Karpas-422 (cell line): ENCODE measurements around the gene SEMA4C. TPM values are rescaled to one million over a fixed set of nuclear protein-coding genes. Genes with fewer than 3 reads are reported as not detected.

Experiments used
- DNase-seq: peaks from one replicate; pipeline ENCODE4 v3.0.0-alpha.2; 2015
- H2AFZ ChIP-seq: fragments of 200-600 bp; sonication (generic); 2 replicates; pipeline ENCODE4 v1.6.1; 2014; ENCODE audit warnings: antibody characterized with exemption, low read length, mixed read lengths
- H3K27ac ChIP-seq: fragments of 200-600 bp; sonication (generic); 2 replicates; pipeline ENCODE4 v1.5.1; 2014; ENCODE audit warnings: mild to moderate bottlenecking, low read length, moderate library complexity
- H3K27me3 ChIP-seq: fragments of 200-600 bp; sonication (generic); 2 replicates; pipeline ENCODE4 v1.6.1; 2014; ENCODE audit warnings: low read length, mixed read lengths
- H3K36me3 ChIP-seq: fragments of 200-600 bp; sonication (generic); 2 replicates; pipeline ENCODE4 v1.6.1; 2014; ENCODE audit warnings: low read length, mixed read lengths; ENCODE audit not compliant: insufficient read depth
- H3K4me1 ChIP-seq: fragments of 200-600 bp; sonication (generic); 2 replicates; pipeline ENCODE4 v1.6.1; 2014; ENCODE audit warnings: mild to moderate bottlenecking, low read length, mixed read lengths
- H3K4me2 ChIP-seq: fragments of 200-600 bp; sonication (generic); 2 replicates; pipeline ENCODE4 v1.6.1; 2014; ENCODE audit warnings: low read length, low read depth, mild to moderate bottlenecking; ENCODE audit not compliant: poor library complexity, severe bottlenecking
- H3K4me3 ChIP-seq: fragments of 200-600 bp; sonication (generic); 2 replicates; pipeline ENCODE4 v1.5.1; 2014; ENCODE audit warnings: mild to moderate bottlenecking, antibody characterized with exemption, low read length, mixed read lengths
- H3K79me2 ChIP-seq: fragments of 200-600 bp; sonication (generic); 2 replicates; pipeline ENCODE4 v1.6.1; 2014; ENCODE audit warnings: mild to moderate bottlenecking, low read length, mixed read lengths
- H3K9ac ChIP-seq: fragments of 200-600 bp; sonication (generic); 2 replicates; pipeline ENCODE4 v1.6.0; 2014; ENCODE audit warnings: low read length
- H3K9me2 ChIP-seq: fragments of 200-600 bp; sonication (generic), shearing (Covaris generic); replicated peaks from 2 replicates; pipeline ENCODE4 v1.6.0; 2014; ENCODE audit warnings: mild to moderate bottlenecking, low read length, moderate library complexity; ENCODE audit not compliant: insufficient read depth
- H3K9me3 ChIP-seq: fragments of 300-700, 200-600 bp; sonication (generic); 2 replicates; pipeline ENCODE4 v1.6.1; 2014; ENCODE audit warnings: low read length, mixed read lengths
- H4K20me1 ChIP-seq: fragments of 200-600 bp; sonication (generic); 2 replicates; pipeline ENCODE4 v1.6.1; 2014; ENCODE audit warnings: mild to moderate bottlenecking, antibody characterized with exemption, low read length, low read depth; ENCODE audit not compliant: insufficient read depth
- total RNA-seq: library from RNA; depleted of rRNA; stranded (reverse); fragments of >200 nt; shearing (Covaris generic); gene quantifications from 2 replicates; pipeline ENCODE4 v1.2.3, GENCODE V29; 2014; ENCODE audit warnings: low replicate concordance

Gene SEMA4C
- total RNA-seq, 1 experiment from 2014 or later = 2.5 TPM

DNA sequence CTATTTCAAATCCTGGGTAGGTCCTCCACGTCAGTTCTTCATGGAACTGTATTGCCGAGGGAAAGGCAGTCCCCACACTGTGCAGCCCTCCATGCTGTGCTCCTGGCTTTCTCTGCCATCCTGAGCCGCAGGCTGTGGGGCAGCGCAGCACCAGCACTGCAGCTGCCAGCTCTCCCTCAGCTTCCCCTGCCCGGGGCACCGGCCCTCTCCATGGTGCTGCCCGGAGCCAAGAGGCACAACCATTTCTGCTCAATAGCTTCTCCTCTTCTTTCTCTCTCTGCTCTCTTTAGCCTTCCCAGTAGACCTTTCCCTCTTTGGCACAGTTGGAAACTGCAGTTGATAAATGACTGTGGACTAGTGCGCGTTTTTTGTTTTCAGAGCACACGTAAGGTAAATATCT is 38.2 kb downstream of the SEMA4C start:
- Histone ChIP-seq H2AFZ (no peak overlapping the region), H3K4me1 (peaks cover 7% of the 10 kb centered on the region), H3K79me2 (no peaks in the 10 kb centered on the region), H3K4me3 (no peak overlapping the region), H3K4me2 (no peak overlapping the region), H3K27me3 (no peaks in the 10 kb centered on the region), H3K9ac (no peak overlapping the region), H3K36me3 (peaks cover 2% of the 10 kb centered on the region; the same call in 1 of the 2 replicates), H4K20me1 (no peaks in the 10 kb centered on the region), H3K9me3 (no peaks in the 10 kb centered on the region), H3K27ac (no peak overlapping the region), H3K9me2 (no peaks in the 10 kb centered on the region)
- DNase-seq = no peak

DNA sequence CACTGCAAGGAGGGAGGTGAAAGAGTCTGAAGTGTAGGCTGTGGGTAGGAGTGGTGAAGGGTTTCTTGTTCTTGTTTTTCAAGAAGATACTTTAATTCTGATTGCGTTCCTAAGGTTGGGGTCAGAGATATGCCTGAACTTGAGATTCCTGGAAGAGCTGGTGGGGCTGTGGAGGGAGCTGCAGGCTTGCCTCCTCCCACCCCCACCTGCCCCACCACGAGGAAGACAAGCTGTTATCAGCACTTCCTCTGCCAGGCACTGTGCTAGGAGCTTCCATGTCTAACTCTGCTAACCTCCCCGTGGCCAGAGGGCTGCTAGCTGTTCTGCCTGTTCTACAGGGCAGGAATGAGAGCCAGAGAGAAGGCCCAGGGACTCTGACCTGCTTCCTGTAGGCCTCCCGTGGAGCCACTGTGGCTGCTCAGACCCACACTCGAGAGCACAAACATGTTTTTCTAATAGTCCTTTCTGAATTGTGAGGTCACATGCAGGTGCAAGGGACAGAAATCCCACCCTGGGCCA is 39.8 kb downstream of the SEMA4C start:
- Histone ChIP-seq H4K20me1 (no peaks in the 10 kb centered on the region), H3K27ac (no peak overlapping the region), H3K27me3 (no peaks in the 10 kb centered on the region), H2AFZ (no peak overlapping the region), H3K4me3 (no peak overlapping the region), H3K36me3 (peaks cover 2% of the 10 kb centered on the region; the same call in 1 of the 2 replicates), H3K9me3 (no peaks in the 10 kb centered on the region), H3K9me2 (no peaks in the 10 kb centered on the region), H3K4me2 (no peak overlapping the region), H3K79me2 (peaks cover 5% of the 10 kb centered on the region; the same call in 1 of the 2 replicates), H3K9ac (no peak overlapping the region), H3K4me1 (peaks cover 7% of the 10 kb centered on the region)
- no peak for DNase-seq

DNA sequence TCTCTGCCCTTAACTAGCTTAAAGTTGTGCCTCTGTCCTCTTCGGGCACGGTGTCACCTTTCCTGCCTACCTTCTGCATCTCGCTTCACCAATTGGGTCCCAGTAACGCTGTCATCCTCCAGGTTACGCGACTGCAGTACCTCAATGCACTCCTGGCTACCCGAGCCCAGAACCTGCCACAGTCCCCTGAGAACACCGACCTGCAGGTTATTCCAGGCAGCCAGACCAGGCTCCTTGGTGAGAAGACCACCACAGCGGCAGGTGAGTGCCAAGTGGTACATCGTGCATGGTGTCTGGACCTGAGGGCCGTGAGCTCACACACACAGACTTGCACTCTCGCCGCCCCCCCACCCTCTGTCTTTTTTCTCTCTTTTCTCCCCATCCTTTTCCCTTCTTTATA is 41.0 kb downstream of the SEMA4C start:
- Histone ChIP-seq H4K20me1 (no peaks in the 10 kb centered on the region; the same call in 1 of the 2 replicates), H2AFZ (no peak overlapping the region), H3K4me1 (peaks cover 7% of the 10 kb centered on the region), H3K4me3 (no peak overlapping the region), H3K79me2 (peaks cover 13% of the 10 kb centered on the region), H3K27ac (no peak overlapping the region), H3K9ac (no peak overlapping the region), H3K27me3 (no peaks in the 10 kb centered on the region), H3K36me3 (peaks cover 2% of the 10 kb centered on the region; the same call in 1 of the 2 replicates), H3K9me2 (no peaks in the 10 kb centered on the region), H3K9me3 (no peaks in the 10 kb centered on the region), H3K4me2 (no peak overlapping the region)
- DNase-seq = no peak

DNA sequence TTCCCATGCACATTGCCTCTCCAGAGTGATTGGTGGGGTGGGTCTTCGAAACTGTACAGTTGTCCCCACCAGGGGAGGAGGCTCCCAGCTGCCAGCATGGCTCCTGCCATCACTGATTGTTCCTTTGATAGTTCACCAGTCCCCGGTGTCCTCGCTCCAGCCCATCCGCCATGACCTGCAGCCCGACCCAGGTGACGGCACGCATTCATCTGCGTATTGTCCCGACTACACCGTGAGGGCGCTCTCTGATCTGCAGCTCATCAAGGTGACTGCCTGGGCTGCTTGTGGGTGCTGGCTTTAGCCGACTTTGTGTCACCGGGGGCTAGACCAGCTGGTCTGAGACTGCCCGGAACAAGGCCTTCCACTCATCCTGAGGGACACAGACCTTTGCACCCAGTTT is 41.4 kb downstream of the SEMA4C start:
- no peak overlapping the region for H3K4me2 ChIP-seq
- DNase-seq = no peak
- H3K27ac ChIP-seq = no peak overlapping the region
- peaks cover 16% of the 10 kb centered on the region for H3K79me2 ChIP-seq
- H4K20me1 ChIP-seq = no peaks in the 10 kb centered on the region; the same call in 1 of the 2 replicates
- no peaks in the 10 kb centered on the region for H3K9me3 ChIP-seq
- no peaks in the 10 kb centered on the region for H3K27me3 ChIP-seq
- H2AFZ ChIP-seq = no peak overlapping the region
- no peaks in the 10 kb centered on the region; the same call in 1 of the 2 replicates for H3K36me3 ChIP-seq
- H3K9me2 ChIP-seq = no peaks in the 10 kb centered on the region
- no peak overlapping the region for H3K4me3 ChIP-seq
- H3K9ac ChIP-seq = no peak overlapping the region
- H3K4me1 ChIP-seq = peaks cover 5% of the 10 kb centered on the region

DNA sequence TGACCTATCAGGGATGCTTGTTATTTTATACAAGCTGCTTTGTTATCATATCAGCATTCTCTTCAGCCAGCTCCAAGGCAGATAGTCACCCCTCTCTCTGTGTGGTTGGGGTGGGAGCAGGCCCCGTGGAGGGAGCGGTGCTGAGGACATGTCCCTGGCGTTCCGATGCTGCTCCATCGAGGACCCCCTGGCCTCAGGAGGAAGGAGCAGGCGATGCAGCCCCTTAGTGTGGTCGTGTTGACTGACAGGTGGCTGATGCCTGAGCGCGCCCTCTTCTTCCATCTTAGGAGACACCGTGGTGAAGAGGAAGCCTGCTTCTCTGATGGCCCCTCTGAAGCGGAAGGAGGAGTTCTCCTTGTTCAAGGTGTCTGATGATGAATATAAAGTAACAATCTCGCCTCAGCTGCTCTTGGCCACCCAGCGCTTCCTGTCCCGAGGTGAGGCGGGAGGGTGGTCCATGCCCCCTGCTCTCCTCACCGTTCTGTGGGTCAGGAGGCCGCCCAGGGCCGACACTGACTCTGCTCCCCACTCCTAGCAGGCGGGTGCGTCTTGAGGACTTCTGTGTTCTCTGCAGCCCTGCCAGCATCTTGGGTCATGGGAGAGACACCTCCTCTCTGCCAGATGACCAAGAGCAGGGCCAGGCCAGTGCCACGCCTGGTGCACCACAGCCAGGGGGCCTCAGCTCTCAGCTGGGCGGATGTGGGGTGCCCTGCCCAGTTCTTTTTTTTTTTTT is 43.2 kb downstream of the SEMA4C start:
- Histone ChIP-seq H3K27ac (no peak overlapping the region), H4K20me1 (no peaks in the 10 kb centered on the region; the same call in 1 of the 2 replicates), H3K9me2 (no peaks in the 10 kb centered on the region), H3K36me3 (no peaks in the 10 kb centered on the region; the same call in 1 of the 2 replicates), H3K4me2 (no peak overlapping the region), H3K4me3 (no peak overlapping the region), H3K9ac (no peak overlapping the region), H3K4me1 (no peaks in the 10 kb centered on the region), H2AFZ (no peak overlapping the region), H3K79me2 (peaks cover 30% of the 10 kb centered on the region), H3K9me3 (no peaks in the 10 kb centered on the region), H3K27me3 (no peaks in the 10 kb centered on the region)
- no peak for DNase-seq

DNA sequence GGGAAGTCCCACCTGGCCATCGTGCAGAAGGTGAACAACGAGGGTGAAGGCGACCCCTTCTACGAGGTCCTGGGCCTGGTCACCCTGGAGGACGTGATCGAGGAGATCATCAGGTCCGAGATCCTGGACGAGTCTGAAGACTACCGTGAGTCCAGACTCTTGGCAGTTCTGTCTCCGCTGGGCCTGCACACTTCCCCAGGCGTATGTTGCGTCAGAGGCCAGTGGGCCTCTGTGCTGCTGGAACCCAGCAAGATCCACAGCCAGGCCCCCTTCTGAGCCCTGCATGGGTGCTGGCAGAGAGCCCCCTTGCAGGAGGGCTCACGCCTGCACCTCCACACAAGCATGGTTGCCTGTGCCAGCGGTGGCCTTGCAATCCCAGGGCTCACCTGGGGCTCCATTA is 44.8 kb downstream of the SEMA4C start:
- no peak for DNase-seq
- H3K4me3 ChIP-seq = no peak overlapping the region
- no peak overlapping the region for H3K27ac ChIP-seq
- peaks cover 7% of the 10 kb centered on the region; the same call in 1 of the 2 replicates for H4K20me1 ChIP-seq
- no peak overlapping the region for H3K9ac ChIP-seq
- H3K4me2 ChIP-seq = no peak overlapping the region
- no peak overlapping the region for H2AFZ ChIP-seq
- H3K4me1 ChIP-seq = peaks cover 7% of the 10 kb centered on the region
- H3K27me3 ChIP-seq = no peaks in the 10 kb centered on the region
- no peaks in the 10 kb centered on the region for H3K9me3 ChIP-seq
- no peaks in the 10 kb centered on the region; the same call in 1 of the 2 replicates for H3K36me3 ChIP-seq
- H3K79me2 ChIP-seq = peaks cover 46% of the 10 kb centered on the region
- H3K9me2 ChIP-seq = no peaks in the 10 kb centered on the region

DNA sequence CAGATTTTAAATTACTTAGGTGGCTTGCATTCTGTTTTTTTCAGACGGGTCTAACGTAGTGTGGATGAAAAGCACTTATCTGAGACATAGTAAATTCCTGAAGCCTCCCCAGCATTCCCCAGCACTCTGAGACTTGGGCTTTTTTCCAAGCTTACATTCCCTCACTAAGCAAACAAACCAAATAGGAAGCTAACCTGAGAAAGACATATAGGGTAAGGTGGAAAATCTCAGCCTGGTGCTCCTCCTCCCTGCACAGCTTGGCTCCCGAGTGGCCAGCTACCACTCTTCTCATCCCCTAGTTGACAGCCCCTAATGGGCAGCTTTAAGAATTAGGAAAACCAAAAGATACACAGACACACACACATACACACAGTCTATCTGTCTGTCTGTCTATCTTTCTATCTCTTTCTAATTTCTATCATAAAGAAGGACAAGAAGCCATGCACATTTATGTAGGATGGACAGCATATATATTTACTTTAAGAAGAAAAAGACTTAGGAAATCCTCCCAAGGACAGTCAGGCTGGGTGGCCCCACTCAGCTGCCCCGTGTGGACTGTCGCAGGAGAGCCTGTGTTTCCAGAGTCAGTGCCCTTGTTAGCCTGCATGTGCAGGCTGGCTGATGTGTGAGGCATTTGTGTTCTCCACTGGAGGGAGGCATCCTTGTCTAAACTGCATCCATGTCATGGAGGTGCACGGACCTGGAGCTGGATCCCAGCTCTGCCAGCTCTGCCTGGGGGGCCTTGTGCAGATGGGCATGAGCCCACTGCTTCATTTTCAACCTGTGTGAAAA is 45.6 kb downstream of the SEMA4C start:
- no peak overlapping the region for H3K4me2 ChIP-seq
- no peaks in the 10 kb centered on the region for H3K9me3 ChIP-seq
- H3K9ac ChIP-seq = no peak overlapping the region
- H3K9me2 ChIP-seq = no peaks in the 10 kb centered on the region
- no peak overlapping the region for H3K27ac ChIP-seq
- H3K79me2 ChIP-seq = peaks cover 54% of the 10 kb centered on the region
- H3K4me3 ChIP-seq = no peak overlapping the region
- H3K4me1 ChIP-seq = peaks cover 15% of the 10 kb centered on the region
- no peaks in the 10 kb centered on the region for H3K27me3 ChIP-seq
- no peak overlapping the region for H2AFZ ChIP-seq
- peaks cover 7% of the 10 kb centered on the region; the same call in 1 of the 2 replicates for H4K20me1 ChIP-seq
- no peaks in the 10 kb centered on the region; the same call in 1 of the 2 replicates for H3K36me3 ChIP-seq
- no peak for DNase-seq

DNA sequence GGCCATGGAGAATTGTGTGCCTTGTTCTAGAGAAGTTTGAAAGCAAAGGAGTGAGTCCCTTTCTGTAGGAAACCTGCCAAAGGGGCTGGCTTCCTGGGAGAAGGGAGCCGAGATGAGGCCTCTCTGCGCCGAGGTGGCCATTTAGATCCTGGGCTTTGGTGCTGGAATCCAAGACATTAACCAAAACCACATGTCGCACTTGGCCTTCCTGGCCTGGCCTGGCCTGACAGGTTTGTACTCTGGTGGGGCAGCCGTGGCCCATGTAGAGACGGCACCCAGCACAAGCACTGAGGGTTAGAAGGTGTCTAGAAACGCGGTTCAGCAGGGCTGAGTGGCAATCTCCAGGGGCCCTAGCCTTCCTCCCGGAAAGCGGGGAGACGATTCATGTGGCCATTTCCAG is 46.7 kb downstream of the SEMA4C start:
- H3K4me1 ChIP-seq = peaks cover 26% of the 10 kb centered on the region
- H3K9me3 ChIP-seq = no peaks in the 10 kb centered on the region
- H3K79me2 ChIP-seq = peaks cover 65% of the 10 kb centered on the region
- no peaks in the 10 kb centered on the region for H3K9me2 ChIP-seq
- H2AFZ ChIP-seq = no peak overlapping the region
- no peak for DNase-seq
- H3K27ac ChIP-seq = no peak overlapping the region
- H3K36me3 ChIP-seq = peaks cover 4% of the 10 kb centered on the region; the same call in 1 of the 2 replicates
- H3K4me3 ChIP-seq = no peak overlapping the region
- H3K4me2 ChIP-seq = no peak overlapping the region
- no peaks in the 10 kb centered on the region for H3K27me3 ChIP-seq
- H4K20me1 ChIP-seq = peaks cover 7% of the 10 kb centered on the region; the same call in 1 of the 2 replicates
- H3K9ac ChIP-seq = no peak overlapping the region
